HG03095 (cell line): ENCODE results near the gene RPTOR.

Source experiments
- ATAC-seq: cut with Tn5 transposase; IDR thresholded peaks from one replicate; pipeline ENCODE4 v1.9.1; 2021; ENCODE audit warnings: moderate library complexity; ENCODE audit not compliant: unreplicated experiment

The RPTOR gene

DNA sequence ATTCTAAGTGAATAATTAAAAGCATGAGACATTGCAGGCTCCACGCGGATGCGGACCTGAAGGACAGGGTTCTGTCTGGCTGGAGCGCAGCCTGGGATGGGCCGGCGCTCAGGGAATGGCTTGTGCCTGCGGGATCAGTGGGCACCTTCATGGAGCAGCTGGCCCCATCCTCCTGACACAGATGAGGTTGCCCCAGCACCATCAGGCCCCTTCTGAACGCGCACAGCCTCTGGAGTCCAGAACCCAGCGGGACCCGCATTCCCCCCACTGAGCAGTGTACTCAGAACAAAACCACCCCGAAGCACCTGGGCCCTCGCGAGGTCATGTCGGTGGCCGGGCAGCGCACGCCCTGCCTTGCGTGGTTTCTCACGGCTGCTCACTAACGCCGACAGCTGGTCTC, 376.5 kb downstream of the RPTOR start:
- no peak for ATAC-seq

- ATAC-seq: no peak
Observed at GRCh38 chr17:80921741-80922579, 377.3 kb downstream of the RPTOR start.

GRCh38 chr17:80922580-80923160, 378.0 kb downstream of the RPTOR start:
- no peak for ATAC-seq

GRCh38 chr17:80923211-80924110, 378.8 kb downstream of the RPTOR start:
- no peak for ATAC-seq

GRCh38 chr17:80924111-80924806, 379.6 kb downstream of the RPTOR start:
- no peak for ATAC-seq

GRCh38 chr17:80924807-80925610, 380.4 kb downstream of the RPTOR start:
- ATAC-seq: no peak

DNA sequence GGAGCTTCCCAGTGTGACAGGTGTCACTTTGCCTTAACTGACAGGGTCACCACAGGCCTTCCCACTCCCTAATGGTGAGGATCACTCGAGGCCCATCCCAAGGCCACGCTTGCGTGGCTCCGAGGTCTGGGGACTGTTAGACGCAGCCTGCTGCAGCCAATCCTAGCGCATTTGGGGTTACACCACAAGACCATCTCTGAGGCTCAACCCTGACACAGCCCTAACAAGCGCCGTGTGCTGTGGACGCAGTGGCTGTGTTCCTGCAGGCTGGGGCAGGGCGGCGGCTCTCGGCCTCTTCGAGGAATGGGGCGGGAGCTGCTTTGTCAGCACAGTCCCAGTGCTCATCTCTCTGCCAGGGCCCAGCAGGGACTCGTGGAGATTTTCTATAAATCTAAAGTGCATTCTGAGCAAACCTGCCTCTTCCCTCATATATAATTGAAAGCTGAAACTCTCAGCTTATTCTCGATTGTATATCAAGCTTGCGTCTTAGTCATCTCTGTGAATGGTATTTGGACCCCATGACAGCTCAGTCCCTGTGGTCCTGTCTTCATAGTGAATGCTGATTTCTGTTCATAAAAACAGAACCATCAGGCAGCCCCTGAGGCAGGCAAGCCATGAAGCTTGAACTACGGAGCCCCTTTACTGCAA, 381.2 kb downstream of the RPTOR start:
- ATAC-seq: no peak

- no peak for ATAC-seq
Observed at GRCh38 chr17:80926591-80927250, 382.1 kb downstream of the RPTOR start.

DNA sequence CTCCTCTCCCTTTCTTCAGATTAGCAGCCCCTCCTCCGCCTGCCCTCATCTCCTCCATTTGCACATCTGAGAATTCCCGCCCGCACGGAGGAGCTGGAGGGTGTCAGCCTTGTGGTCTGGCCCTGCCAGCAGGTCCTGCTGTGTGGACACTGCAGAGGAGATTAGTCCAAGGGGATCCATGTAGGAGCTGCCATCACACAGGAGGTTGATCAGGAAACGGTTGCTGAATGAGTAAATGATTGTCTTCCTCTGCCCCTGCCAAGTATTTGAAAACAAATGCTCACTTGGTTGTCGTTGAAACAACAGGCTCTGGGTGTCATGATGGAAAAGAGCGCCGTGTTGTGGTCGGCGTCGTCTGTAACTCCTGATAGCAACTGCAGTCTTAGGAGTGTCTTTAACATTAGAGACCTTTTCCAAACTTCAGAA, 383.2 kb downstream of the RPTOR start:
- no peak for ATAC-seq

DNA sequence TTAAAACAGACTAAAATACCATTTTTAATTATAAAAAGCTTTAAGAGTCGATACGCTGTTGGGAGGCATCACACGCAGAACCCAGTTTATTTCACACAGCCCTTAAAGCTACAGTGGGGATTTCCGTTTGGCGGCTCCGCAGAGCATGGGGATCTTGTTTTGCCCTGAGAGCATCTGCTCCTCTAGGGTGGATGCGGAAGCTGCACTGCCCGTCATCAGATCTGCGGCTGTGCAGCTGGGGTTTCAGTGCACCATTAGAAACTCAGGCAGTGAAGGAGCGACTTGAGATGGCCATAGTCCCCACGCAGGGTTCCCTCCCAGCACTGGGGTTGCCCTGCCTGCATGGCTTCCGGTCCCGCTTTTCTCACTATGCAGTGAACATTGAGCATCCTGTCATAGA, 384.8 kb downstream of the RPTOR start:
- ATAC-seq: no peak

DNA sequence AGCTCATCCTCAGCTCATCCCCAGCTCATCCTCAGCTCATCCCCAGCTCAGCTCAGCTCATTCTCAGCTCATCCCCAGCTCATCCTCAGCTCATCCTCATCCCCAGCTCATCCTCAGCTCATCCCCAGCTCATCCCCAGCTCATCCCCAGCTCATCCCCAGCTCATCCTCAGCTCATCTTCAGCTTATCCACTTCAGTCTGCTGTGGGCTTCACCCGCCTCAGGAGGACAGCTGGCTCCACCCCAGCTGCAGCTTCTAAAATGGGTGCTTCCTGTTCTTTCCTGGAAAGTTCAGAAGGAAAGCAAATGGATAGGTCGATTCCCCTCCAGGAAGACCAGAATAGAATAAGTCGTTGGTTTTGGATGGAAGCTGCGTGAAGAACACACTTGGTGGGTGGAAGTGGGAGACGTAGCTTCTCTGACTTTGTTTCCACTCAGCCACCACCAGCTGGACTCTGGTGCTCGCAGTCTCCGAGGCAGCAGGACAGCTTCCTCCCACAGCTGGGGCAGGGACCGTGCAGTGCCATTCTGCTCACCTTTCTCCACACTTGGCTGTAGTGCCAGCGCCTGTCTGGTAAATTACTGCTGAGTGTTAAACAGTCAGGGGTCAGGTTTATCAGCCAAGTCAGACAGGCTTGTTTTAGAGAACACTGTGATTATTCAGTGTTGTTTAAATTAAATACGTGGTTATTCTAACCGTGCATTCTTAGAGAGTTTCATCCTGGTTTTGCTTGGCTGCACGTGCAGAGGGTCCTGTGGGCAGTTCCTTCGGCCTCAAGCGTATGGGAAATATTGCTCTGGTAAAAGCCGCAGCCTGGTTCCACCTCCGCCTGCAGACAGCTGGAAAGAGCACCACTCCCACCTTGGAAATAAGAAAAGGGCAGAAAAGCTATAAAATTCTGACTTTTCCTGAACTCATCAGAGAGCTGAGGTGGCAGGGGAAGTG, 386.0 kb downstream of the RPTOR start:
- no peak for ATAC-seq

GRCh38 chr17:80931421-80932265, 387.0 kb downstream of the RPTOR start:
- ATAC-seq: no peak

DNA sequence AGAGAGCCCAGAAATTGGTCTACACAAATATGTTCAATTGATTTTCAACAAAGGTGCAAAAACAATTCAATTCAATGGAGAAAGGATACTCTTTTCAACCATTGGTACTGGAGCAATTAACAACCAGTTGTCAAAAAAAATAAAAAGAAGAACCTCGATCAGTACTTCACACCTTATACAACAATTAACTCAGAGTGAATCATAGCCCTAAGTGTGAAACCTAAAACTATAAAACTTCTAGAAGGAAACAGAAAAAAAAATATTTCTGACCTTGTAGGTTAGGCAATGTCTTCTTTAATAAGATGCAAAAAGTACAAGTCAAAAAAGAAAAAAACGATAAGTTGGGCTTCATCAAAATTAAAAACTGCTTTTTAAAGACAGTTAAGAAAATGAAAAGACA, 390.9 kb downstream of the RPTOR start:
- ATAC-seq: no peak

- no peak for ATAC-seq
Observed at GRCh38 chr17:80936218-80936617, 391.6 kb downstream of the RPTOR start.

DNA sequence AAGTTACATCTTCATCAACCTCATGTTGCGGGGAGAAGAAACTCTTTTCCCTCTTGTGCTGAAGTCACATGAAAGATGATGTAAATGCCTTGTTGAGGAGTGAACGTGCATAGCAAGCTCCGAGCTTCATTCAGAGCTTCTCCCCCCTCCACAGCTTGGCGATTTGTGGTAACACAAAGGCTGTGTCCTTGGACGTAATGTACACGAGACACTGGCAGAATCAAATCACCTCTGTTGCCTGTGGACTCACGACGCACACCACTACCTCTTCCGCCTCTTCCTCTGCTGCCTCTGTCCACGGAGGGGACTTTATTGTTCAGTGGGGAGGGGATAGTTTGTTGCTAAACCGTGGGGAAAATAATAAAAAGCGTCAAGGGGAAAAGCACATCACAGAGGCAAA, 392.1 kb downstream of the RPTOR start:
- no peak for ATAC-seq

GRCh38 chr17:80937462-80938381, 393.1 kb downstream of the RPTOR start:
- no peak for ATAC-seq
